Urothelium cell line (cell line): ENCODE data around the gene MAP3K20.
"Not testable (repeated sequence)": the region's sequence is repeated elsewhere in the genome, so short reads cannot be mapped to it uniquely, and the experiment has no call there.

Experiments used
- DNase-seq: peaks from one replicate; pipeline ENCODE4 v3.0.0; 2011; ENCODE audit warnings: low spot score, mixed read lengths
- FAIRE-seq: peaks from 2 replicates; lab custom pipeline; 2011; peaks lifted over from hg19 to GRCh38; lab: Jason Lieb, UNC

The MAP3K20 gene

DNA sequence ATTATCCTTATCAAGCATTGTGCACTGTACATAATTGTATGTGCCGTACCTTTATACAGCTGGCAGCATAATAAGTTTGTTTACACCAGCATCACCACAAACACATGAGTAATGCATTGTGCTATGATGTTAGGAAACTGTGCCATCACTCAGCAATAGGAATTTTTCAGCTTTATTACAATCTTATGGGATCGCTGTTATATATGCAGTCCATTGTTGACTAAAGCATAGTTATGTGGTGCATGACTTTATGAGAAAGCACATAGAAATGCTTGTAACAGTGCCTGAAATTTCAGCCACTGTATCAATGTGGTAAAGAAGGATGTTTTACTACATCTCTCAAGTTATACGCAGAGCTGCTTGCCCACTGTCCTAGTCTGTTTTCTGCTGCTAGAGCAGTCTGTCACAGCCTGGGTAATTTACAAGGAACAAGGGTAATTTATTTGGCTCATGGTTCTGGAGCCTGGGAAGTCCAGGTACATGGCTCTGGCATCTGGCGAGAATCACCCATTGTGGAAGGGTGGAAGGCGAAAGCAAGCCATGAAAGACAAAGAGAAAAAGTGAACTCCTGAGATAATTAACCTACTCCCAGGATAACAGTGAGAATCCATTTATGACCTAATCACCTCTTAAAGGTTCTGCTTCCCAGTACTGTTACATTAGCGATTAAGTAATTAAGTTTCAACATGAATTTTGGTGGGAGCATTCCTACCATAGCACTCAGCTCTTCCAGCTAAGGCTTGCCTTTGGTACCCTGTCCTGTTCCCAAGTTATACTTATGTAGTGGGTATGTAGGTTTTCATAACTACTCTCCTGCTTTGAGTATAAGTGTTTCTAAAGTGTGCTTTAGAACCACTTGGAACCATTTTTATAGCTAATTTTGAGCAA is 4.6 kb downstream of the MAP3K20 start:
- DNase-seq (no peak), FAIRE-seq (no peak)

GRCh38 chr2:173086518-173087213 is 11.0 kb downstream of the MAP3K20 start:
- no peak for FAIRE-seq

DNA sequence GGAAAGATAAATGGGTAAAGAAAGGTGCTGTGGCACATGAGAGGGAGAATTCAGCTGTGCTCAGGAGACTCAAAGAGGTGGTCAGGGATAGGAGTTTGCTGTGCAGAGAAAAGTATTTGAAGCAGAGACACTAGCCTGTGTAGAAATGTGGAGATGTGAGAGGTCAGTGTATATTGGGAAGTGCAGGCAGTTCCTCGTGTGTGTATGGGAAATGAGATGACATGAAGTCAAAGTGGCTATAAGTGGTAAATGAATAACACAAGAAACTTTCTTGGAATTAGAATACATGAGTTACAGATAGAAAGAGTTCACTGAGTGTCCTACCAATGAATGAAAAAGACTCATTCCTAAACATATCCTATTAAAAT is 11.6 kb downstream of the MAP3K20 start:
- DNase-seq (no peak), FAIRE-seq (no peak)

More at GRCh38 chr2:173086518-173087213, 11.0 kb downstream of the MAP3K20 start:
- no peak for DNase-seq

GRCh38 chr2:173087793-173088496 is 12.3 kb downstream of the MAP3K20 start:
- FAIRE-seq = no peak
- DNase-seq = no peak

- FAIRE-seq = no peak
- DNase-seq = no peak
Measured at GRCh38 chr2:173090276-173090877, 14.7 kb downstream of the MAP3K20 start.

- DNase-seq (no peak), FAIRE-seq (no peak)
Measured at GRCh38 chr2:173090973-173091660, 15.5 kb downstream of the MAP3K20 start.

DNA sequence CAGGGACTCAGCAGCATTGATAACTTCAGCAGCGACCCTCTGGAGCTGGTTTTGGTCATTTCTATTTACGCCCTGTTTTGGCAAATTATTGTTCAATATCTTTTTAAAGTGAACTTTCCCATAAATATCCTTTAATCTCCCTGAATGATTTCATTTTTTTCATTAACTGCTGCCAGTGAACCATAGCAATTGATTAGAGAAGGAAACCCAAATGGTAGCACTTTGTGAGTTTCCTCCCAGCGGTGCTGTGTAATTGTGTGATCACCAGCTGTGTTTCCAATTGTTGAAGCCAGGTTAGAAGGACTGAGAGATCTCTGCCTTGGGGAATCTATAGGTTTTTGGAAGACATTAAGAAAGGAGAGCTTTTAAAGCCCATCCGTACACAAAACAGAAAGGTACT is 16.3 kb downstream of the MAP3K20 start:
- no peak for FAIRE-seq

GRCh38 chr2:173092844-173093402 is 17.3 kb downstream of the MAP3K20 start:
- FAIRE-seq (no peak), DNase-seq (no peak)

More for the DNA sequence above, 16.3 kb downstream of the MAP3K20 start:
- no peak for DNase-seq

DNA sequence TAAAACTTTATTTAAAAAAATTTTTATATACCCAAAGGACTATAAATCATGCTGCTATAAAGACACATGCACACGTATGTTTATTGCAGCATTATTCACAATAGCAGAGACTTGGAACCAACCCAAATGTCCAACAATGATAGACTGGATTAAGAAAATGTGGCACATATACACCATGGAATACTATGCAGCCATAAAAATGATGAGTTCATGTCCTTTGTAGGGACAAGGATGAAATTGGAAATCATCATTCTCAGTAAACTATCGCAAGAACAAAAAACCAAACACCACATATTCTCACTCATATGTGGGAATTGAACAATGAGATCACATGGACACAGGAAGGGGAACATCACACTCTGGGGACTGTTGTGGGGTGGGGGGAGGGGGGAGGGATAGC is 18.0 kb downstream of the MAP3K20 start:
- not testable (repeated sequence) for FAIRE-seq, DNase-seq

DNA sequence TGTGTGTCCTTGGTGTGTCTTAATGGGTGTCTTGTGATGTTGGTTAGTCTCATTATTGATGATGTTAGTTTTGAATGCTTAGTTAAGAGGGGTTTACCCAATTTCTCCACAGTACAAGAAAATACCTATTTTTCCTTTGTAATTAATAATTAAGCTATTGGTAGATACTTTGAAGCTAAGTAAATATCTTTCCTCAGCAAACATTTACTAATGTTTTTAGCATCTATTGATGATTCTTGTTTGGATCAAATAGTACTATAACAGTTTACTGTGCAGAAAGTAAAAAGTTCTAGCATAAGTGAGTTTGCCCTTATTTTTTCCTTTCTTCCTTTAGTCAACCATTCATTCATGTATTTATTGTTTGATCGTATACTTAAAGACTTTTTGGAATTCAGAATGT is 19.1 kb downstream of the MAP3K20 start:
- FAIRE-seq = no peak

GRCh38 chr2:173095356-173095755 is 19.7 kb downstream of the MAP3K20 start:
- DNase-seq (no peak), FAIRE-seq (no peak)

More for the DNA sequence above, 19.1 kb downstream of the MAP3K20 start:
- DNase-seq = no peak

DNA sequence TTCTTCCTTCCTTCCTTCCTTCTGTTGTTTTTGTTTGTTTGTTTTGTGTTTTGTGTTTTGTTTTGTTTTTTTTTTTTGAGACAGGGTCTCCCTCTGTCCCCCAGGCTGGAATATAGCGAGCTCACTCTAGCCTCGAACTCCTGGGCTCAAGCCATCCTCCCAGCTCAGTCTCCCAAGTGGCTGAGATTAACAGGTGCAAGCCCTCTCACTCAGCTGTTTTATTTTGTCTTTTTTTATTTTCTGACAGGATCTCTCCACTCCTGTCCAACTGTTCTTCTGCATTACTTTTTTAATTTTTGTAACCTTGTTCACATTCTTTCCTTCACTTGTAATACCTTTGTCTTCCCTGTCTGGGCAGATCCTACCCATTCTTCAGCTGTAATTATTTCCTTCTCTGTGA is 23.6 kb downstream of the MAP3K20 start:
- FAIRE-seq = no peak
- DNase-seq = no peak

DNA sequence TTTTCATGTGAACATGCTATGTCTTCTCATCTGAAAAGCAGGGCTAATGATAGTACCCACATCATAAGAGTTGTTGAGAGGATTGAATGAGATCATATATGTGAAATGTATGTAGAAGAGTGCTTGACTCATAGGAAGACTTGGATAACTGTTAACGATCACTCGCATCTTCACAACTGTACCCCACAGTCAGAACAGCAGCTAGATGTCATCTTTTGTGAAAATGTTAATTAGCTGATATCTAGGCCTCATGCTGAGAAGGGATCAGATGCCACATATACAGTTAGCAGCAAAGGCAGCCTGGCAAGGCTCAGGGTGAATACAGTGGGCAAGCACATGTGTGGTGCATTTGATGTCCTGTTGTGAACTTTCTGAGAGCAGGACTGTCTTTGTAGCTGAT is 24.2 kb downstream of the MAP3K20 start:
- FAIRE-seq (peak; percentile 32), DNase-seq (no peak)

GRCh38 chr2:173101687-173102086 is 26.0 kb downstream of the MAP3K20 start:
- FAIRE-seq = no peak
- DNase-seq = no peak

GRCh38 chr2:173104156-173104555 is 28.5 kb downstream of the MAP3K20 start:
- FAIRE-seq (no peak), DNase-seq (no peak)

GRCh38 chr2:173106959-173107628 is 31.4 kb downstream of the MAP3K20 start:
- FAIRE-seq (no peak), DNase-seq (no peak)

- no peak for DNase-seq
- FAIRE-seq = no peak
Measured at GRCh38 chr2:173107629-173108022, 32.0 kb downstream of the MAP3K20 start.

DNA sequence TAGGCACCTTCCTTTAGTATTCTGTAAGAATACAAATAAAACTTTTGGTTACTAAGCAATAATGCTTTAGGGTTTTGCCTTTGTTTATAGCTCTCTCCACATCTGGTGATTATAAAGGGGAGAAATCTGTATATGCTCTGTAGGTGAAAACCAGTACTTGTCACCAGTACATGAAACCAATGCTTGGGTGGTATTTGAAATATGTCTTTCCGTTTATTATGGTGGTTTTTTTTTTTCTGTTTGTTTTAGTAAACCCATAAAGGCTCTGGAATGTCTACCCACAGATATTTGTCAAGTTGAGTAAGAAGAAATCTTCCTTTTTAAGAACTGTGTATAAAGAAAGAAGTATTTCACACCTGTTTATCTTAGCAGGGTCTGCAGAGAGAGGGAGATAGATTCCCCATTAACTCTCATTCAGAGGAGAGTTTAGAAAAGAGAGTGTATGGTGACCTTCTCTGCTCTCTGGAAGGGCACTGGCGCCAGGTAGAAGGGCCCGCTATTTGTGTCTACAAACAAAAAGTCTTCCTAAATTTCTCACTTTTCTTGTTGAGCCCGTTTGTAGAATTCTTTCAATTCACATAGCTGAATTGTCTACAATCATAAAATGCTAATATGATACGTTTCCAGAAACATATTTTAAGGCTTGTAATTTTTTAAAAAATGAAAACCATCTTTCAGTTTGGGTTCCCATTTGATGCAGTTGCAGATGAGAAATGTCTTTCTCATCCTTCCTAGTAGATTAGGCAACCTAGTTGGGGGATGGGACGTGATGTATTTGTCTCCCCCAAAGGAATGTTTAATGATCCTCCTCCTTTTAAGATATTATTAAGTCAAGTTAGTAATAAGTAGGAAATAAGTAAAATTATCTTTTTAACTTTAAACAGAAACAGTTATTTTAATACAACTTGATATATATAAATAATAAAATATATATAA is 33.9 kb downstream of the MAP3K20 start:
- no peak for FAIRE-seq
- peak; percentile 48 for DNase-seq
